Measurements from ENCODE around the gene DPF1. TPM values are rescaled to one million over a fixed set of nuclear protein-coding genes. Genes with fewer than 3 reads are reported as not detected.

DPF1 gene
- total and polyA plus RNA-seq, 4 donors, result not detected

GRCh38 chr19:38162094-38162493 lies 61.9 kb downstream of the DPF1 start (continued):
- no peak for TF ChIP-seq RAD21 (IDR thresholded peaks at IDR 0.05)
- TF ChIP-seq TAF1 (conservative IDR thresholded peaks at IDR 0.05), result no peak

Small RNAs within 50 kb of the gene (small RNA-seq; reads per million reads assigned to genes)
- not detected for gene RN7SL663P

Other genes with a start within 250 kb of the DPF1 start
- 1 to 10 TPM; 2.7 to 3.0 TPM for gene PPP1R14A, start 32.2 kb upstream of the DPF1 start, total RNA-seq
- 1 to 10 TPM; 9.7 to 10.0 TPM for gene PPP1R14A, start 32.2 kb upstream of the DPF1 start, polyA plus RNA-seq
- 10 to 100 TPM in 1 of 2 donors, 1 to 10 TPM in 1; 7.0 to 43.0 TPM for gene SPINT2, start 40.4 kb upstream of the DPF1 start, total RNA-seq
- gene SPINT2, start 40.4 kb upstream of the DPF1 start, polyA plus RNA-seq, result 10 to 100 TPM in 1 of 2 donors, 1 to 10 TPM in 1; 7.1 to 14.2 TPM
- 1 to 10 TPM in 1 of 2 donors, not detected in 1; 1.6 TPM for gene C19orf33, start 80.0 kb upstream of the DPF1 start, total RNA-seq
- under 1 TPM in 1 of 2 donors, not detected in 1; 0.36 TPM for gene C19orf33, start 80.0 kb upstream of the DPF1 start, polyA plus RNA-seq
- 10 to 100 TPM; 34.1 to 42.8 TPM for gene YIF1B, start 91.7 kb upstream of the DPF1 start, total RNA-seq
- 10 to 100 TPM; 43.0 to 74.1 TPM for gene YIF1B, start 91.7 kb upstream of the DPF1 start, polyA plus RNA-seq
- 1 to 10 TPM; 3.0 to 4.6 TPM for gene KCNK6, start 95.6 kb upstream of the DPF1 start, total RNA-seq
- gene KCNK6, start 95.6 kb upstream of the DPF1 start, polyA plus RNA-seq, result 1 to 10 TPM; 1.2 to 2.5 TPM
- gene CATSPERG, start 111.6 kb upstream of the DPF1 start, total RNA-seq, result 1 to 10 TPM; 1.8 to 3.3 TPM
- 1 to 10 TPM; 1.2 to 1.6 TPM for gene CATSPERG, start 111.6 kb upstream of the DPF1 start, polyA plus RNA-seq
- gene PSMD8, start 150.3 kb upstream of the DPF1 start, total RNA-seq, result 100 to 1,000 TPM; 129 to 134 TPM
- gene PSMD8, start 150.3 kb upstream of the DPF1 start, polyA plus RNA-seq, result 100 to 1,000 TPM in 1 of 2 donors, 10 to 100 TPM in 1; 89.3 to 110 TPM
- not detected for gene GGN, start 163.8 kb upstream of the DPF1 start, total RNA-seq
- not detected for gene GGN, start 163.8 kb upstream of the DPF1 start, polyA plus RNA-seq
- under 1 TPM in 1 of 2 donors, not detected in 1; under 0.01 TPM for gene SPRED3, start 164.5 kb upstream of the DPF1 start, total RNA-seq
- gene SPRED3, start 164.5 kb upstream of the DPF1 start, polyA plus RNA-seq, result under 1 TPM in 1 of 2 donors, not detected in 1; 0.09 TPM
- gene FAM98C, start 178.9 kb upstream of the DPF1 start, total RNA-seq, result 1 to 10 TPM; 4.2 to 7.1 TPM
- 1 to 10 TPM; 5.3 to 8.5 TPM for gene FAM98C, start 178.9 kb upstream of the DPF1 start, polyA plus RNA-seq
- gene RASGRP4, start 202.0 kb upstream of the DPF1 start, total RNA-seq, result 1 to 10 TPM; 1.9 to 2.4 TPM
- gene RASGRP4, start 202.0 kb upstream of the DPF1 start, polyA plus RNA-seq, result 1 to 10 TPM in 1 of 2 donors, under 1 TPM in 1; 0.60 to 1.4 TPM
- under 1 TPM; 0.33 to 0.70 TPM for gene RYR1, start 209.5 kb upstream of the DPF1 start, total RNA-seq
- gene RYR1, start 209.5 kb upstream of the DPF1 start, polyA plus RNA-seq, result under 1 TPM; 0.01 to 0.25 TPM

All from liver (tissue), 6 donors.